PC-9 (cell line): ENCODE results near the gene RNF227. TPM values are rescaled to one million over a fixed set of nuclear protein-coding genes. Genes with fewer than 3 reads are reported as not detected.

Source experiments
- BruUV-seq: library from RNA; stranded (reverse); fragments of 400-500 nt; replicated peaks from 2 replicates; lab custom pipeline; 2021; lab: Mats Ljungman, UMichigan
- CTCF ChIA-PET: fragments of 300-600 bp; sonication (Branson Sonifier 250); formaldehyde crosslinking; loops from one replicate; lab custom pipeline; 2022; ENCODE audit warnings: antibody characterized with exemption; lab: Charles Lee
- POLR2A ChIA-PET: fragments of 300-600 bp; sonication (Branson Sonifier 250); formaldehyde crosslinking; loops from one replicate; lab custom pipeline; 2022; ENCODE audit warnings: antibody characterized with exemption; ENCODE audit not compliant: unreplicated experiment; lab: Charles Lee
- DNase-seq, 2 experiments: peaks; one replicate each; pipeline versions ENCODE4 v3.0.0 to v3.0.0-alpha.2; 2015 to 2022; ENCODE audit warnings: mixed read lengths in 1 of 2
- H2AFZ ChIP-seq: fragments of 200-600 bp; sonication (generic); 2 replicates; pipeline ENCODE4 v1.8.1; 2017; ENCODE audit warnings: antibody characterized with exemption
- H3F3A ChIP-seq: fragments of 200-600 bp; sonication (generic); 2 replicates; pipeline ENCODE4 v1.8.1; 2017; ENCODE audit warnings: antibody characterized with exemption, mild to moderate bottlenecking, low read depth; ENCODE audit not compliant: insufficient read depth
- H3K27ac ChIP-seq: fragments of 200-600 bp; sonication (generic); 2 replicates; pipeline ENCODE4 v1.6.1; 2016; ENCODE audit warnings: mixed run types
- H3K27me3 ChIP-seq: fragments of 200-600 bp; sonication (generic); 2 replicates; pipeline ENCODE4 v1.6.1; 2016; ENCODE audit warnings: low read depth, mixed run types; ENCODE audit not compliant: insufficient read depth
- H3K36me3 ChIP-seq: fragments of 200-600 bp; sonication (generic); 2 replicates; pipeline ENCODE4 v1.6.1; 2016; ENCODE audit warnings: low read depth, mixed run types
- H3K4me1 ChIP-seq: fragments of 200-600 bp; sonication (generic); replicated peaks from 2 replicates; pipeline ENCODE4 v1.6.1; 2016; ENCODE audit warnings: mixed run types; ENCODE audit not compliant: insufficient read depth
- H3K4me2 ChIP-seq: fragments of 200-600 bp; sonication (generic); 2 replicates; pipeline ENCODE4 v1.6.1; 2017; ENCODE audit warnings: mixed run types
- H3K4me3 ChIP-seq: fragments of 200-600 bp; sonication (generic); 2 replicates; pipeline ENCODE4 v1.6.1; 2016; ENCODE audit warnings: mixed run types
- H3K79me2 ChIP-seq: fragments of 200-600 bp; sonication (generic); 2 replicates; pipeline ENCODE4 v1.6.1; 2017; ENCODE audit warnings: low read depth, mixed run types
- H3K9me2 ChIP-seq: fragments of 200-600 bp; sonication (generic); 2 replicates; pipeline ENCODE4 v1.8.1; 2017; ENCODE audit warnings: mild to moderate bottlenecking; ENCODE audit not compliant: insufficient read depth
- H3K9me3 ChIP-seq: fragments of 200-600 bp; sonication (generic); 2 replicates; pipeline ENCODE4 v1.8.1; 2016; ENCODE audit warnings: low read depth; ENCODE audit not compliant: insufficient read depth
- H4K20me1 ChIP-seq: fragments of 200-600 bp; sonication (generic); 2 replicates; pipeline ENCODE4 v1.8.1; 2017; ENCODE audit not compliant: insufficient read depth
- EZH2 ChIP-seq: fragments of 200-600 bp; sonication (generic); IDR thresholded peaks from 2 replicates; pipeline ENCODE4 v1.8.0; 2017; ENCODE audit warnings: antibody characterized with exemption, low read depth
- intact Hi-C: fragments of 100-400 bp; cut with micrococcal nuclease; formaldehyde crosslinking; loops from one replicate; pipeline ENCODE4 v1.10.0; 2022; ENCODE audit not compliant: unreplicated experiment
- total RNA-seq: library from RNA; stranded (reverse); gene quantifications from 2 replicates; pipeline ENCODE4 v1.2.3, GENCODE V29; 2021
- TF ChIP-seq, protein P1 (sequence below): fragments of 200-600 bp; sonication (generic); conservative IDR thresholded peaks from 2 replicates; pipeline ENCODE4 v1.6.1; 2017; ENCODE audit warnings: mixed run types, antibody characterized with exemption, mild to moderate bottlenecking, moderate library complexity

The RNF227 gene
- total RNA-seq, 1 experiment from 2014 or later = 3.1 TPM

- intact Hi-C loops = no loop called here
- no peak overlapping the region for H3K4me2 ChIP-seq
- H3K4me1 ChIP-seq = peaks cover 3% of the 10 kb centered on the region; the same call in 1 of the 2 replicates
- no peaks in the 10 kb centered on the region for H3K36me3 ChIP-seq
- H3K27me3 ChIP-seq = no peaks in the 10 kb centered on the region
- no peak overlapping the region for H3K27ac ChIP-seq
- ChIA-PET CTCF (no interaction called here), POLR2A (interaction anchor here (0.6 kb wide), 1 partner anchor 251 kb away, joined by 5 read pairs; the partner anchor contains the start of gene SAT2)
- no peaks in the 10 kb centered on the region for H3F3A ChIP-seq
- no peak for DNase-seq
- no peaks in the 10 kb centered on the region for H3K9me3 ChIP-seq
- H2AFZ ChIP-seq = no peak overlapping the region
- no TSS peak for BruUV-seq
- no peaks in the 10 kb centered on the region for H3K9me2 ChIP-seq
- TF ChIP-seq EZH2 = no peak
- TF ChIP-seq, protein P1, sequence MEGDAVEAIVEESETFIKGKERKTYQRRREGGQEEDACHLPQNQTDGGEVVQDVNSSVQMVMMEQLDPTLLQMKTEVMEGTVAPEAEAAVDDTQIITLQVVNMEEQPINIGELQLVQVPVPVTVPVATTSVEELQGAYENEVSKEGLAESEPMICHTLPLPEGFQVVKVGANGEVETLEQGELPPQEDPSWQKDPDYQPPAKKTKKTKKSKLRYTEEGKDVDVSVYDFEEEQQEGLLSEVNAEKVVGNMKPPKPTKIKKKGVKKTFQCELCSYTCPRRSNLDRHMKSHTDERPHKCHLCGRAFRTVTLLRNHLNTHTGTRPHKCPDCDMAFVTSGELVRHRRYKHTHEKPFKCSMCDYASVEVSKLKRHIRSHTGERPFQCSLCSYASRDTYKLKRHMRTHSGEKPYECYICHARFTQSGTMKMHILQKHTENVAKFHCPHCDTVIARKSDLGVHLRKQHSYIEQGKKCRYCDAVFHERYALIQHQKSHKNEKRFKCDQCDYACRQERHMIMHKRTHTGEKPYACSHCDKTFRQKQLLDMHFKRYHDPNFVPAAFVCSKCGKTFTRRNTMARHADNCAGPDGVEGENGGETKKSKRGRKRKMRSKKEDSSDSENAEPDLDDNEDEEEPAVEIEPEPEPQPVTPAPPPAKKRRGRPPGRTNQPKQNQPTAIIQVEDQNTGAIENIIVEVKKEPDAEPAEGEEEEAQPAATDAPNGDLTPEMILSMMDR = no peak
- no peaks in the 10 kb centered on the region for H4K20me1 ChIP-seq
- H3K4me3 ChIP-seq = no peak overlapping the region
- no peaks in the 10 kb centered on the region for H3K79me2 ChIP-seq
These were observed 37.9 kb downstream of the RNF227 start for GRCh38 chr17:7878234-7878633.

DNA sequence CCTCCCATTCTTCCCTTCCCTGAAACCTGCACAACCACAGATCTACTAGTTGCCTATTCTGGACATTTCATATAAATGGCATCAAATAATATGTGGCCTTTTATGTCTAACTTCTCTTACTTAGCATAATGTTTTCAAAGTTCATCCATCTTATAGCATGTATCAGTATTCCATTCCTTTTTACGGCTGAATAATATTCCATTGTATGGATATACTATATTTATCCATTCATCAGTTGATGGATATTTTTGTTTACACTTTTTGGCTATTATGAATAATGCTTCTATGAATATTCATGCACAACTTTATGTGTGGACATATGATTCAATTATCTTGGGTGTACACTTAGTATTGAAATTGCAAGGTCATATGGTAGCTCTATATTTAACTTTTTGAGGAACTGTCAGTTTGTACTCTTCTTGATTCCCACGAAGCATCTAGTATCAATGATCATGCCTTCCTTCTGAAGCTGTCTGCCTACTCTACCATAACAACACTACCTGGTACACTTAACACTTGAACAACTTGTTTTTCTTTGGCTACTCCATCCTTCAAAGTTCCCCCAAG, 40.2 kb downstream of the RNF227 start:
- no peaks in the 10 kb centered on the region for H3K9me2 ChIP-seq
- H3K36me3 ChIP-seq = no peaks in the 10 kb centered on the region
- BruUV-seq = no TSS peak
- H3K4me2 ChIP-seq = no peak overlapping the region
- H3K9me3 ChIP-seq = no peaks in the 10 kb centered on the region
- no peaks in the 10 kb centered on the region for H3K79me2 ChIP-seq
- ChIA-PET CTCF (no interaction called here), POLR2A (no interaction called here)
- H3F3A ChIP-seq = no peaks in the 10 kb centered on the region
- no peak overlapping the region for H2AFZ ChIP-seq
- no peak overlapping the region for H3K27ac ChIP-seq
- no peak overlapping the region for H3K4me3 ChIP-seq
- H3K27me3 ChIP-seq = no peaks in the 10 kb centered on the region
- no peak for DNase-seq
- no peaks in the 10 kb centered on the region for H4K20me1 ChIP-seq
- intact Hi-C loops = no loop called here
- no peaks in the 10 kb centered on the region for H3K4me1 ChIP-seq
- TF ChIP-seq, protein P1 = no peak
- no peak for TF ChIP-seq EZH2

DNA sequence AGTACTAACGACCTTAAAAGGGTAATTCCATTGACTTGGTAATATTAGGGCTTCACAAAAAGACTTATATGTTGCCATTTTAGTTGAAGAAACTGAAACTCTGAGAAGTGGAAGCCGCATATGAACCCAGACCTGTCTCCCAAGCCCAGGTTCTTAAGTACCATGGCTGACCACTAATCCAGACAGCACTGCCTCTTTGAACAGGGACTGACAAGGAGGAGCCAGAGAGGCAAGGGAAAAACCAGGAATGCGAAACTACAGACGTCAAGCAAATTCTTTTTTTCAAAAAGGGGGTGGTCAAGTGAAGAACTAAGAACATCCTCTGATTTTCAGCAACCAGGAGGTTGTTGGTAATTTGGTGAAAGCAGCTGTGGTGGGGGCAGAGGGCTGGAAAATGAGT, 43.0 kb downstream of the RNF227 start:
- Histone ChIP-seq H3K79me2 (no peaks in the 10 kb centered on the region), H3K4me3 (no peak overlapping the region), H4K20me1 (no peaks in the 10 kb centered on the region), H3K27me3 (no peaks in the 10 kb centered on the region), H3K4me2 (no peak overlapping the region), H2AFZ (no peak overlapping the region), H3K27ac (no peak overlapping the region), H3K36me3 (no peaks in the 10 kb centered on the region), H3K9me3 (no peaks in the 10 kb centered on the region), H3K9me2 (no peaks in the 10 kb centered on the region), H3F3A (no peaks in the 10 kb centered on the region), H3K4me1 (no peaks in the 10 kb centered on the region)
- intact Hi-C loops = no loop called here
- ChIA-PET CTCF (interaction anchor here (0.5 kb wide), 1 partner anchor 40 kb away, joined by 3 read pairs; no protein-coding TSS in a partner anchor), POLR2A (no interaction called here)
- TF ChIP-seq EZH2 = no peak
- TF ChIP-seq, protein P1 = no peak
- no TSS peak for BruUV-seq
- DNase-seq = no peak
